ENCODE measurements around the gene ABCA4.

DNA sequence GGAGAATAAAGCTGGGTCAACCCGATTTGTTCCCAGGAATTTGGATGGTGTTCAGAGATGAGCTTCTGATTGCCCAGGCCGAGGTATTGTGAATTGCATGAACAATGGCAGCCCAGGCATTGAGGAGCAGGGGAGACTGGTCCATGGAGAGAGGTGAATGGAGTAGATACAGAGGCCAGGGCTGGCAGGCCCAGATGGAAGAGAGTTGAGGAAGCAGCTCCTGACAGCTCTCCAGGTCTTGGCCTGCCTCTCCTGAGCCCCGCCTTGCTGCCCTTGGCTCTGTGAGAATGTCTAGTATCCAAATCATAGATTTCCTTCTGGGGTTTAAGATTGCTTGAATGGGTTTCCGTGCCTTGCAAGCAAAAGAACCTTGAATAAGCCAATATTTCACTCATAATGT lies 11.5 kb downstream of the ABCA4 start:
- TF ChIP-seq, protein P1, sequence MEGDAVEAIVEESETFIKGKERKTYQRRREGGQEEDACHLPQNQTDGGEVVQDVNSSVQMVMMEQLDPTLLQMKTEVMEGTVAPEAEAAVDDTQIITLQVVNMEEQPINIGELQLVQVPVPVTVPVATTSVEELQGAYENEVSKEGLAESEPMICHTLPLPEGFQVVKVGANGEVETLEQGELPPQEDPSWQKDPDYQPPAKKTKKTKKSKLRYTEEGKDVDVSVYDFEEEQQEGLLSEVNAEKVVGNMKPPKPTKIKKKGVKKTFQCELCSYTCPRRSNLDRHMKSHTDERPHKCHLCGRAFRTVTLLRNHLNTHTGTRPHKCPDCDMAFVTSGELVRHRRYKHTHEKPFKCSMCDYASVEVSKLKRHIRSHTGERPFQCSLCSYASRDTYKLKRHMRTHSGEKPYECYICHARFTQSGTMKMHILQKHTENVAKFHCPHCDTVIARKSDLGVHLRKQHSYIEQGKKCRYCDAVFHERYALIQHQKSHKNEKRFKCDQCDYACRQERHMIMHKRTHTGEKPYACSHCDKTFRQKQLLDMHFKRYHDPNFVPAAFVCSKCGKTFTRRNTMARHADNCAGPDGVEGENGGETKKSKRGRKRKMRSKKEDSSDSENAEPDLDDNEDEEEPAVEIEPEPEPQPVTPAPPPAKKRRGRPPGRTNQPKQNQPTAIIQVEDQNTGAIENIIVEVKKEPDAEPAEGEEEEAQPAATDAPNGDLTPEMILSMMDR (IDR thresholded peaks at IDR 0.05; ENCODE audit: borderline replicate concordance, extremely low read depth, low read length, poor library complexity, severe bottlenecking), result no peak
- TF ChIP-seq EZH2 (IDR thresholded peaks at IDR 0.05; ENCODE audit: borderline replicate concordance, low read depth, low read length, severe bottlenecking), result no peak

Measured in DND-41 (cell line).